Prostate gland (tissue), 2 donors: ENCODE results near the gene ANKRD66.

Experiments used
- POLR2AphosphoS5 ChIP-seq: sonication (generic); formaldehyde crosslinking; IDR thresholded peaks from one replicate; pipeline ENCODE4 v1.6.1; 2017; ENCODE audit warnings: antibody characterized with exemption
- TF ChIP-seq, protein P1 (sequence below), 4 experiments: fragments of 200-600 bp in 2 of 4; fragments of 450-650 bp in 2 of 4; sonication (generic) in 2 of 4; IDR thresholded peaks; 1 replicate in 3 of 4; 2 replicates in 1 of 4; pipeline ENCODE4 v1.5.1; 2016 to 2019; ENCODE audit warnings: antibody characterized with exemption in 4 of 4, mild to moderate bottlenecking in 2 of 4, moderate library complexity in 2 of 4

DNA sequence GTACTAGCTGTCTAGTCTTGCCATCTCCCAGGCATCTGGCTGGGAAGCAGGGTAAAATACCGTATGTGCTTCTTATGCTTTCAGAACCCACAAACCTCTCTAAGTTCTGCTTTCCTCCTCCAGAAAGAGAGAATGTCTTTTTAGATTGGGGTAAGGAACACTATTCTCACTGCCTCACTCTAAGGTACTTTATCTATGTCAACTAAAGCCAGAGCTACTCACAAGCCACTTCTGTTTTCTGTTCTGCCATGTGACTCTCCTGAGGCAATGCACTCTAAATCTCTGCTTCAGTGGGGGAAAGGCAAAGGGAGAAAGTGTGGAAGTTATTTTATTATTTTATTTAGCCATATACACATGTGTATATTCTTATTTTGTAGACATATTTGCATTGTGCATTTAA is 62.1 kb downstream of the ANKRD66 start:
- TF ChIP-seq, protein P1, sequence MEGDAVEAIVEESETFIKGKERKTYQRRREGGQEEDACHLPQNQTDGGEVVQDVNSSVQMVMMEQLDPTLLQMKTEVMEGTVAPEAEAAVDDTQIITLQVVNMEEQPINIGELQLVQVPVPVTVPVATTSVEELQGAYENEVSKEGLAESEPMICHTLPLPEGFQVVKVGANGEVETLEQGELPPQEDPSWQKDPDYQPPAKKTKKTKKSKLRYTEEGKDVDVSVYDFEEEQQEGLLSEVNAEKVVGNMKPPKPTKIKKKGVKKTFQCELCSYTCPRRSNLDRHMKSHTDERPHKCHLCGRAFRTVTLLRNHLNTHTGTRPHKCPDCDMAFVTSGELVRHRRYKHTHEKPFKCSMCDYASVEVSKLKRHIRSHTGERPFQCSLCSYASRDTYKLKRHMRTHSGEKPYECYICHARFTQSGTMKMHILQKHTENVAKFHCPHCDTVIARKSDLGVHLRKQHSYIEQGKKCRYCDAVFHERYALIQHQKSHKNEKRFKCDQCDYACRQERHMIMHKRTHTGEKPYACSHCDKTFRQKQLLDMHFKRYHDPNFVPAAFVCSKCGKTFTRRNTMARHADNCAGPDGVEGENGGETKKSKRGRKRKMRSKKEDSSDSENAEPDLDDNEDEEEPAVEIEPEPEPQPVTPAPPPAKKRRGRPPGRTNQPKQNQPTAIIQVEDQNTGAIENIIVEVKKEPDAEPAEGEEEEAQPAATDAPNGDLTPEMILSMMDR (IDR thresholded peaks at IDR 0.05), result no peak
- no peak for TF ChIP-seq POLR2AphosphoS5
